K562 (cell line): ENCODE results near the gene P4HB. TPM values are rescaled to one million over a fixed set of nuclear protein-coding genes. Genes with fewer than 3 reads are reported as not detected.

Source experiments
- ARID1B ChIP-seq: fragments of 450-650 bp; IDR thresholded peaks from 2 replicates; pipeline ENCODE4 v1.6.1; 2016; ENCODE audit warnings: antibody characterized with exemption, mild to moderate bottlenecking, inconsistent platforms
- GTF2B ChIP-seq: IDR thresholded peaks from 2 replicates; pipeline ENCODE4 v1.6.1; 2011; ENCODE audit not compliant: insufficient read length; ENCODE audit errors: extremely low read depth
- MECOM ChIP-seq: fragments of 250-450 bp; sonication (Bioruptor Pico); IDR thresholded peaks from 2 replicates; pipeline ENCODE4 v1.8.0; 2022; ENCODE audit warnings: inconsistent platforms
- POLR3G ChIP-seq: IDR thresholded peaks from 2 replicates; pipeline ENCODE4 v1.6.1; 2011; ENCODE audit not compliant: insufficient read length, insufficient replicate concordance; ENCODE audit errors: extremely low read depth
- RAD51 ChIP-seq: fragments of 450-650 bp; IDR thresholded peaks from 2 replicates; pipeline ENCODE4 v1.7.1; 2016; ENCODE audit warnings: low read depth, mild to moderate bottlenecking, borderline replicate concordance
- RBM39 ChIP-seq: fragments of 200-400 bp; formaldehyde crosslinking; optimal IDR thresholded peaks from 2 replicates; pipeline ENCODE3; 2018; ENCODE audit warnings: low read depth, low read length
- SETDB1 ChIP-seq: IDR thresholded peaks from one replicate; pipeline ENCODE4 v1.6.1; 2012; ENCODE audit warnings: low read length, control low read depth, inconsistent platforms
- SIRT6 ChIP-seq: IDR thresholded peaks from one replicate; pipeline ENCODE4 v1.6.1; 2012; ENCODE audit warnings: low read depth, mild to moderate bottlenecking, control low read depth, inconsistent platforms, low read length, moderate library complexity
- TBP ChIP-seq: optimal IDR thresholded peaks from 2 replicates; pipeline ENCODE3; 2011; ENCODE audit warnings: low read depth, low read length, improper control_type of control experiment
- ZFPM2 ChIP-seq: fragments of 250-450 bp; sonication (Bioruptor Pico); IDR thresholded peaks from 2 replicates; pipeline ENCODE4 v1.5.1; 2022; ENCODE audit warnings: mild to moderate bottlenecking
- ZNF24 ChIP-seq: fragments of 450-650 bp; IDR thresholded peaks from 2 replicates; pipeline ENCODE4 v1.6.1; 2016
- ZNF253 ChIP-seq: fragments of 250-450 bp; sonication (Bioruptor Pico); conservative IDR thresholded peaks from 2 replicates; pipeline ENCODE4 v1.6.1; 2021; ENCODE audit warnings: mild to moderate bottlenecking
- ZNF561 ChIP-seq: fragments of 450-650 bp; formaldehyde crosslinking; conservative IDR thresholded peaks from 2 replicates; pipeline ENCODE4 v1.4.0; 2020; ENCODE audit warnings: mild to moderate bottlenecking, moderate library complexity
- polyA plus RNA-seq, 8 experiments: library from polyadenylated mRNA; depleted of rRNA in 4 of 8; stranded (reverse) in 5 of 8; unstranded in 3 of 8; fragments of >200 nt; fragmentation: Nextera tagmentation in 2 of 8; fragmentation: Illumina TruSeq in 1 of 8; extraction: Ambion mirVana in 2 of 8; extraction: Trizol in 1 of 8; gene quantifications; 2 replicates each; pipeline versions ENCODE4 v1.2.1 to v1.2.3, GENCODE V29; 2011 to 2014; ENCODE audit warnings: inconsistent platforms in 1 of 8, missing spikeins in 1 of 8
- total RNA-seq, 7 experiments: library from RNA; depleted of rRNA in 6 of 7; stranded (reverse); fragments of >200 nt in 6 of 7; fragmentation: Illumina TruSeq in 2 of 7; extraction: Trizol in 2 of 7; gene quantifications; 2 replicates each; pipeline versions ENCODE4 v1.2.1 to v1.2.3, GENCODE V29; 2011 to 2021; ENCODE audit warnings: low replicate concordance in 1 of 7
- TF ChIP-seq, protein P1 (sequence below): IDR thresholded peaks from 3 replicates; pipeline ENCODE4 v1.6.1; 2011; ENCODE audit warnings: borderline replicate concordance, mild to moderate bottlenecking, moderate library complexity; ENCODE audit not compliant: insufficient read length; ENCODE audit errors: extremely low read depth
- TF ChIP-seq, protein P2 (sequence below), 2 experiments: IDR thresholded peaks; 2 replicates each; pipeline ENCODE4 v1.6.1; 2011; ENCODE audit warnings: borderline replicate concordance in 1 of 2, control low read depth in 1 of 2, low read depth in 1 of 2, low read length in 1 of 2, mild to moderate bottlenecking in 1 of 2, mixed read lengths in 1 of 2, moderate library complexity in 1 of 2; ENCODE audit not compliant: insufficient read depth in 1 of 2, insufficient read length in 1 of 2, poor library complexity in 1 of 2, severe bottlenecking in 1 of 2; ENCODE audit errors: extremely low read depth in 1 of 2
- TF ChIP-seq, protein P3 (sequence below): sonication (generic); formaldehyde crosslinking; IDR thresholded peaks from 2 replicates; pipeline ENCODE4 v1.9.0; 2022; ENCODE audit warnings: mild to moderate bottlenecking, missing genetic modification reagents
- TF ChIP-seq, protein P4 (sequence below): fragments of 200-800 bp; sonication (Bioruptor generic); IDR thresholded peaks from 2 replicates; pipeline ENCODE4 v1.6.1; 2016; ENCODE audit warnings: missing genetic modification characterization, missing compliant biosample characterization

Gene P4HB
- total and polyA plus RNA-seq, 9 of the 15 experiments (the other 6 are each of a cell fraction or from before 2014, with no cell fraction given), result 4.4 to 645 (median 325) TPM

- no peak for TF ChIP-seq POLR3G
- peak; percentile 81 for TF ChIP-seq MECOM (CRISPR knock-in tag)
- TF ChIP-seq ZFPM2 (CRISPR knock-in tag), result no peak
- TF ChIP-seq, protein P1, sequence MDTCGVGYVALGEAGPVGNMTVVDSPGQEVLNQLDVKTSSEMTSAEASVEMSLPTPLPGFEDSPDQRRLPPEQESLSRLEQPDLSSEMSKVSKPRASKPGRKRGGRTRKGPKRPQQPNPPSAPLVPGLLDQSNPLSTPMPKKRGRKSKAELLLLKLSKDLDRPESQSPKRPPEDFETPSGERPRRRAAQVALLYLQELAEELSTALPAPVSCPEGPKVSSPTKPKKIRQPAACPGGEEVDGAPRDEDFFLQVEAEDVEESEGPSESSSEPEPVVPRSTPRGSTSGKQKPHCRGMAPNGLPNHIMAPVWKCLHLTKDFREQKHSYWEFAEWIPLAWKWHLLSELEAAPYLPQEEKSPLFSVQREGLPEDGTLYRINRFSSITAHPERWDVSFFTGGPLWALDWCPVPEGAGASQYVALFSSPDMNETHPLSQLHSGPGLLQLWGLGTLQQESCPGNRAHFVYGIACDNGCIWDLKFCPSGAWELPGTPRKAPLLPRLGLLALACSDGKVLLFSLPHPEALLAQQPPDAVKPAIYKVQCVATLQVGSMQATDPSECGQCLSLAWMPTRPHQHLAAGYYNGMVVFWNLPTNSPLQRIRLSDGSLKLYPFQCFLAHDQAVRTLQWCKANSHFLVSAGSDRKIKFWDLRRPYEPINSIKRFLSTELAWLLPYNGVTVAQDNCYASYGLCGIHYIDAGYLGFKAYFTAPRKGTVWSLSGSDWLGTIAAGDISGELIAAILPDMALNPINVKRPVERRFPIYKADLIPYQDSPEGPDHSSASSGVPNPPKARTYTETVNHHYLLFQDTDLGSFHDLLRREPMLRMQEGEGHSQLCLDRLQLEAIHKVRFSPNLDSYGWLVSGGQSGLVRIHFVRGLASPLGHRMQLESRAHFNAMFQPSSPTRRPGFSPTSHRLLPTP, result no peak
- TF ChIP-seq SETDB1, result no peak
- TF ChIP-seq, protein P2, sequence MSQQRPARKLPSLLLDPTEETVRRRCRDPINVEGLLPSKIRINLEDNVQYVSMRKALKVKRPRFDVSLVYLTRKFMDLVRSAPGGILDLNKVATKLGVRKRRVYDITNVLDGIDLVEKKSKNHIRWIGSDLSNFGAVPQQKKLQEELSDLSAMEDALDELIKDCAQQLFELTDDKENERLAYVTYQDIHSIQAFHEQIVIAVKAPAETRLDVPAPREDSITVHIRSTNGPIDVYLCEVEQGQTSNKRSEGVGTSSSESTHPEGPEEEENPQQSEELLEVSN (IDR thresholded peaks at IDR 0.05; ENCODE audit: borderline replicate concordance in 1 of 2, extremely low read depth in 1 of 2, insufficient read depth in 1 of 2, insufficient read length in 1 of 2, low read depth in 1 of 2, low read length in 1 of 2, poor library complexity in 1 of 2, severe bottlenecking in 1 of 2), result peak; percentile 75 to 77
- TF ChIP-seq, protein P3, sequence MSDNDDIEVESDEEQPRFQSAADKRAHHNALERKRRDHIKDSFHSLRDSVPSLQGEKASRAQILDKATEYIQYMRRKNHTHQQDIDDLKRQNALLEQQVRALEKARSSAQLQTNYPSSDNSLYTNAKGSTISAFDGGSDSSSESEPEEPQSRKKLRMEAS (CRISPR knock-in tag), result peak; percentile 92
- TF ChIP-seq RAD51, result peak; percentile 31; the same call in 1 of the 2 replicates
- TF ChIP-seq ZNF253 (CRISPR knock-in tag), result no peak
- TF ChIP-seq, protein P4, sequence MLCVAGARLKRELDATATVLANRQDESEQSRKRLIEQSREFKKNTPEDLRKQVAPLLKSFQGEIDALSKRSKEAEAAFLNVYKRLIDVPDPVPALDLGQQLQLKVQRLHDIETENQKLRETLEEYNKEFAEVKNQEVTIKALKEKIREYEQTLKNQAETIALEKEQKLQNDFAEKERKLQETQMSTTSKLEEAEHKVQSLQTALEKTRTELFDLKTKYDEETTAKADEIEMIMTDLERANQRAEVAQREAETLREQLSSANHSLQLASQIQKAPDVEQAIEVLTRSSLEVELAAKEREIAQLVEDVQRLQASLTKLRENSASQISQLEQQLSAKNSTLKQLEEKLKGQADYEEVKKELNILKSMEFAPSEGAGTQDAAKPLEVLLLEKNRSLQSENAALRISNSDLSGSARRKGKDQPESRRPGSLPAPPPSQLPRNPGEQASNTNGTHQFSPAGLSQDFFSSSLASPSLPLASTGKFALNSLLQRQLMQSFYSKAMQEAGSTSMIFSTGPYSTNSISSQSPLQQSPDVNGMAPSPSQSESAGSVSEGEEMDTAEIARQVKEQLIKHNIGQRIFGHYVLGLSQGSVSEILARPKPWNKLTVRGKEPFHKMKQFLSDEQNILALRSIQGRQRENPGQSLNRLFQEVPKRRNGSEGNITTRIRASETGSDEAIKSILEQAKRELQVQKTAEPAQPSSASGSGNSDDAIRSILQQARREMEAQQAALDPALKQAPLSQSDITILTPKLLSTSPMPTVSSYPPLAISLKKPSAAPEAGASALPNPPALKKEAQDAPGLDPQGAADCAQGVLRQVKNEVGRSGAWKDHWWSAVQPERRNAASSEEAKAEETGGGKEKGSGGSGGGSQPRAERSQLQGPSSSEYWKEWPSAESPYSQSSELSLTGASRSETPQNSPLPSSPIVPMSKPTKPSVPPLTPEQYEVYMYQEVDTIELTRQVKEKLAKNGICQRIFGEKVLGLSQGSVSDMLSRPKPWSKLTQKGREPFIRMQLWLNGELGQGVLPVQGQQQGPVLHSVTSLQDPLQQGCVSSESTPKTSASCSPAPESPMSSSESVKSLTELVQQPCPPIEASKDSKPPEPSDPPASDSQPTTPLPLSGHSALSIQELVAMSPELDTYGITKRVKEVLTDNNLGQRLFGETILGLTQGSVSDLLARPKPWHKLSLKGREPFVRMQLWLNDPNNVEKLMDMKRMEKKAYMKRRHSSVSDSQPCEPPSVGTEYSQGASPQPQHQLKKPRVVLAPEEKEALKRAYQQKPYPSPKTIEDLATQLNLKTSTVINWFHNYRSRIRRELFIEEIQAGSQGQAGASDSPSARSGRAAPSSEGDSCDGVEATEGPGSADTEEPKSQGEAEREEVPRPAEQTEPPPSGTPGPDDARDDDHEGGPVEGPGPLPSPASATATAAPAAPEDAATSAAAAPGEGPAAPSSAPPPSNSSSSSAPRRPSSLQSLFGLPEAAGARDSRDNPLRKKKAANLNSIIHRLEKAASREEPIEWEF (CRISPR knock-in tag), result no peak
- peak; percentile 43 for TF ChIP-seq TBP
- peak; percentile 62; the same call in 1 of the 2 replicates for TF ChIP-seq ZNF24
- peak; percentile 73 for TF ChIP-seq ARID1B
- no peak for TF ChIP-seq ZNF561
- no peak for TF ChIP-seq RBM39
- TF ChIP-seq SIRT6, result no peak
- no peak for TF ChIP-seq GTF2B
Observed at GRCh38 chr17:81821603-81822311, 38.6 kb downstream of the P4HB start (continued).
